Ammon's horn (tissue), 1 donor: ENCODE measurements around the gene HSD17B1.
"Not testable (repeated sequence)": the region's sequence is repeated elsewhere in the genome, so short reads cannot be mapped to it uniquely, and the experiment has no call there.

ENCODE experiments used
- DNase-seq: peaks from one replicate; pipeline ENCODE4 v3.0.0-alpha.2; 2016; ENCODE audit warnings: low spot score

HSD17B1 gene, protein sequence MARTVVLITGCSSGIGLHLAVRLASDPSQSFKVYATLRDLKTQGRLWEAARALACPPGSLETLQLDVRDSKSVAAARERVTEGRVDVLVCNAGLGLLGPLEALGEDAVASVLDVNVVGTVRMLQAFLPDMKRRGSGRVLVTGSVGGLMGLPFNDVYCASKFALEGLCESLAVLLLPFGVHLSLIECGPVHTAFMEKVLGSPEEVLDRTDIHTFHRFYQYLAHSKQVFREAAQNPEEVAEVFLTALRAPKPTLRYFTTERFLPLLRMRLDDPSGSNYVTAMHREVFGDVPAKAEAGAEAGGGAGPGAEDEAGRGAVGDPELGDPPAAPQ

GRCh38 chr17:42552736-42553135 lies at the start of gene HSD17B1:
Gene HSD17B1 (plus strand): TSS chr17:42552923. CDS start chr17:42552934, 11 bp downstream.
- DNase-seq, result not testable (repeated sequence)

DNA sequence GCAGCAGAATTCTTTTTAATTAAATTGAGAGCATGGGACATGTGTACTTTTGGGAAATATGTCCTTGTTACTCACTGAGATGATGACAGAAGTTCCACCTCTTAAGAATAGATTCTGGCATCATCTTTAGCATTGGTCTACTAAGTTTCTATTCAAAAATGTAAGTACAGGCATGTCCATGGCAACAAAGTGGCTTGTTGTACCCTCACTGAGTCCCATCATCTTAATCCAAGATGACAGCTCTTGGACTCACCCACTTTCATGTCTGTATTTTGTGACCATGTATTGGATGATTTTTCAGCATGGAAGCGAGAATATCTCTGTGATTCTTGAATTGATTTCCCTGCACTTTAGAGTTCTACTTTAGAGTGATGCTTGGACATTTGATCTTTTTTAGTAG lies 49.8 kb upstream of the HSD17B1 start:
- DNase-seq, result no peak

- DNase-seq, result no peak
Measured at GRCh38 chr17:42507671-42508070, 45.1 kb upstream of the HSD17B1 start.

DNA sequence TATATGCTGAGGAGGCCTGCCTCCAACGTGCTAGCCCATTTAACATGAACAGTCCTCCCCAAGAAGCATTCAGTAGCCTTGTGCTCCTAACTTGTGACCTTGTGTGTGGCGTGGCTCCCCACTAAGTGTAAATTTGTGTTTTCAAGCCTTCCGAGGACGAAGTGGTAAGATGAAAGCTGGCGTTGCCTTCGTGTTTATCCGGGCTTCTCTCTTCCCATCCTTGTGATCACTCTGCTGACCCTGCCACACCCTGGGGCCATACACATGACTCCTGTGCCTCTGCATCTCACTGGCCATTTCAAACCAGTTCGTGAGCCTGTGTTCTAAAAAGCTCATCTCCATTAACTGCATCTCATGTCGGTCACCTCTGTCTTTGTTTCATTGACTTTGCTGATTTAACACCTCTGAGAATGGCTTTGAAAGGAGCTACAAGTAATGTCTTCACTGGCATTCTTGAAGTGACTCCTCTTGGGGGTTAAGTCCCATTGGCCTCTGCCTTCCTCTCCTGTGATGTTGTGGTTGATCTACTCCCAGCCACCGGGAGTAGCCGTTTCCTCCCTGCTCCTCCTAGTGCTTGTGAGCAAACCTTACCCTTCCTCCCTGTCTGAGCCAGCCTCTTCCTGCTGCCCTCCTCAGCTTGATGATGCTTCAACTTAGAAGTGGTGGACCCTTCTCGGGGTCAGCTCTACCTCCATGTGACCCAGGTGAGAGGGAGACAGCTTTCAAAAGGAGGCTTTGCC lies 44.1 kb upstream of the HSD17B1 start:
- no peak for DNase-seq

DNA sequence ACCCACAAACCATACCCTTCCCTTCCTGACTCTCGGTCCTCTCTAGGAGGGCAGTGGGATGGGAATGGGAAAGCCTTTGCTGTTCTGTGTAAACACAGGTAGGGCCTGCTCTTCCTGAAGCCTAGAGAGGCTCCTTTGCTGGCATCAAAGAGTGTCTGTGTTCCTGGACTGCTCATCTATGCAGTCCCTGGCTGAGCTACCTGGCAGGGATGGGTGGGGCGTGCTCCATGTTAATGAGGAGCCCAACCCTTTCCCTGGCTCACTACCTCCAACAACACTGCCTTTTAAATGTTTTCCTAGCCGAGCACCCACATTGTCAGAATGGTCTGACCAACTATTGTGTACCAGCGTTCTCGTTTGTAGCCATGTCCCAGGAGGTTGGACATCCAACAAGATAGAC lies 43.3 kb upstream of the HSD17B1 start:
- no peak for DNase-seq

DNA sequence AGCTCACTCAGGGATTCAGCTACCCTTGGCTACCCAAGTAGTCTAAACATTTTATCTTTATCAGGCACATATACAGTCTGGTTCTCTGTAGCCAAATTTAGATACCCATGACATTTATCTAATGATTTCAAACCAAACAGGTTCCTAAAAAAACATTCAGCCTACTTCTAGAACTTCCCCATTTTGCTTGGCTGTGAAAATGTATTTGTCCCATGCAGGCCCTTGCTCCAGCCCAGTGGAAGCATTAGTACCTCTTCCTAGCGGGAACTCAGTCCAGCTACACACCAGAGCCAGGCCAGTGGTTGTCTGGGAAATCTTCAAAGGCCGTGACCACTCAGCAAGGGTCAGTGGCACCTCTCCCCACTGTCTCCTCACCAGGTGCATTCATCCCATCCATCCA lies 42.9 kb upstream of the HSD17B1 start:
- no peak for DNase-seq

- DNase-seq, result no peak
Measured at GRCh38 chr17:42512246-42512645, 40.5 kb upstream of the HSD17B1 start.

- no peak for DNase-seq
Measured at GRCh38 chr17:42512733-42513251, 39.9 kb upstream of the HSD17B1 start.

GRCh38 chr17:42513686-42514085 lies 39.0 kb upstream of the HSD17B1 start:
- no peak for DNase-seq

- no peak for DNase-seq
Measured at GRCh38 chr17:42514279-42514678, 38.4 kb upstream of the HSD17B1 start.

DNA sequence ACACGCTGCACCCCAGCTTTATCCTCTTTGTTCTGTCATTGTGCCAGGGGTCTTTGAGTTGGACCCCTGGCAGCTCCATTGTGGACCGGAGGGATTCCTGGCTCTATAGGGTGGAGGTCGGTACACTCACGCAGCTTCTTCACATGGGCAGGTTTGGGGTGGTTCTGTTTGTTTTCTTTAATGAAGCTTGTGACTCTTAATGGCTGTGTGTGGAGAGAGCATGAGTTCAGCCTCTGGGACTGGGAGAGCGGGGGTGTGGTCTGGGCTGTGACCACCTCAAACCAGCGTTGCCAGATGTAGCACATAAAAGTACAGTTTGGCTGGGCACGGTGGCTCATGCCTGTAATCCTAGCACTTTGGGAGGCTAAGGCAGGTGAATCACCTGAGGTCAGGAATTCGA lies 37.9 kb upstream of the HSD17B1 start:
- DNase-seq, result no peak

- peak; percentile 83 for DNase-seq
Measured at GRCh38 chr17:42517516-42517915, 35.2 kb upstream of the HSD17B1 start.

- DNase-seq, result peak; percentile 71
Measured at GRCh38 chr17:42518046-42518754, 34.5 kb upstream of the HSD17B1 start.

- DNase-seq, result no peak
Measured at GRCh38 chr17:42518755-42519545, 33.8 kb upstream of the HSD17B1 start.

- DNase-seq, result peak; percentile 90
Measured at GRCh38 chr17:42519546-42520491, 32.9 kb upstream of the HSD17B1 start.

GRCh38 chr17:42520540-42520951 lies 32.2 kb upstream of the HSD17B1 start:
- no peak for DNase-seq

DNA sequence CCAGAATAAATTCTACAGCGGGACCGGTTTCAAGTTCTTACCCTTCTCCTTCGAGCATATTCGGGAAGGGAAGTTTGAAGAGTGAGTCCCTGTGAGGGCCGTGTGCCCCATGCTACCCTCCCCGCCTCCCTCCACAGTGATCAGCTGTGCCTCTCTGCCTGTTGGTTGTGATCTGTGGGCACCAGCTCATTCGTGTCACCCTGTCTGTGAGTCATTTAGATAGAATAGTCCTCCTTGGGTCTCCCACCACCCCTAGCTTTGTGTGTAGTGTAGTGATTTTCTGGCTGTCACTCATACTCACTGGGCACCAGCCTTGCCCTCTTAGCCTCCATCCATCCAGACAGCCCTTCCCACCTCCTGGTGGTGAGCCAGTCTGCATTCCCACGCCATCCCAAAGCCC lies 31.7 kb upstream of the HSD17B1 start:
- no peak for DNase-seq

DNA sequence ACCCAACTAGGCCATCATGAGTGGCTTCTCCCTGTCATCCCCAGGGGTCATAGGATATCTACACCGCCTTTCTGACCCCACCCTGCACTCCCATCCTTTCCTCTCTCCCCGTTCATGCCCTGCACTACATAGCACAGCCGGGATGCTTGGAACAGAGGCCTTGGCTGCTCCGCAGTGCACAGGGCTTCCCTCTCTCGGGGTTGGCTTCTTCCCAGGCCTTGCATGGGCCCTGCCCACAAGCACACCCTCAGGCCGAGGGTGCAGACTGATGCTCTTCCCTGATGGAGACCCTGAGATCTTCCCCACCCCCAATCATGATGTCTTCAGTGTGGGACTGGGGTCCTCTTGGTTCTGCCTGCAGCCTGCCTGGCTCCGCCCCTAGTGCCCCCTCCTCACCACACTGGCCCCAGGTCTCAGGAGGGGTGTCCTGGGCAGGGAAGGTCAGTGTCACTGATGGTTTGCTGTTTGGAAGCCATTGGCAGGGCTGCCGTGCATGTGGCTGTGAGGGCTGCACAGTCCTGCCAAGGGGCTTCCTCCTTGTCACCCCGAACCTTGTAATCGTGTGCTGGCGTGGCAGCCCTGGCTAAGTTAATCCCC lies 31.0 kb upstream of the HSD17B1 start:
- no peak for DNase-seq

GRCh38 chr17:42522263-42522790 lies 30.4 kb upstream of the HSD17B1 start:
- DNase-seq, result no peak

DNA sequence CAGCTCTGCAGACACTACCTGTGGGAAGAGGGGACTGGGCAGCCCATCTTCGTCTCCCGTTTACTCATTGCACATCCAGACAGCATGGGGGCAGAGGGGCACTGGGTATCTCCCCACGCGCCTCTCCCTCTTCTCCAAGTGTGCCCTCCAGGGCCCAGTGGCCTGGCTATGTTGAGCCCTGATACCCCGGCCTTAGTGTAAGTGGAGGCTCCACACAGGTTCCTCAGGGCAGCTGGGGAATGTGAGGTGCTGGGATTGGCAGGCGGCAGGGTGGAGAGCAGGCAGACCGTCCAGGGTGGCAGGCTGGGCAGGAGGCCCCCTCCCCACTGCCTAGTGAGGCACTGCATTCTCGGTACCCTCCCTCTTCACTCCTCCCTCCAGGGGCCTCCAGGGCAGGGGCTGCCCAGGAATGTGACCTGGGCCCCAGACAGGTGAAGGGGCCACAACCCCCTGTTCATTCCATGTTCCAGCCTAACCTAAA lies 29.9 kb upstream of the HSD17B1 start:
- DNase-seq, result no peak
